HL-60/S4 treated with phorbol 12-myristate 13-acetate at 8.2 ng/mL for 4 days and 3 days (cell line): Measurements from ENCODE around the gene PDE12.

Experiments
- in situ Hi-C: fragments of 300-500 bp; cut with MboI; formaldehyde crosslinking; loops from 2 replicates; pipeline ENCODE4 v1.15.0; 2022; ENCODE audit warnings: low sequenced_read_pairs

The PDE12 gene

GRCh38 chr3:57555738-57556458, at the start of gene PDE12:
TSS of gene PDE12 (plus strand) at chr3:57556274. CDS start at chr3:57556380, 106 bp downstream.
- in situ Hi-C loops, result no loop called here

GRCh38 chr3:57512166-57512565, 43.9 kb upstream of the PDE12 start:
- in situ Hi-C loops, result no loop called here

- in situ Hi-C loops, result no loop called here
Observed at GRCh38 chr3:57518276-57518915, 37.7 kb upstream of the PDE12 start.

- in situ Hi-C loops, result no loop called here
Observed at GRCh38 chr3:57530071-57530608, 25.9 kb upstream of the PDE12 start.

GRCh38 chr3:57538465-57538864, 17.6 kb upstream of the PDE12 start:
- in situ Hi-C loops, result no loop called here

GRCh38 chr3:57544181-57545125, 11.6 kb upstream of the PDE12 start, which contains the start of gene DNAH12:
TSS of gene DNAH12 (minus strand) at chr3:57544344. CDS start at chr3:57542870, 1,474 bp downstream.
- in situ Hi-C loops, result no loop called here

GRCh38 chr3:57545636-57546268, 10.3 kb upstream of the PDE12 start:
- in situ Hi-C loops, result no loop called here

- in situ Hi-C loops, result no loop called here
Observed at GRCh38 chr3:57546616-57547015, 9.5 kb upstream of the PDE12 start.

- in situ Hi-C loops, result no loop called here
Observed at GRCh38 chr3:57555306-57555705, 768 bp upstream of the PDE12 start.

GRCh38 chr3:57556459-57557084, 498 bp downstream of the PDE12 start:
- in situ Hi-C loops, result no loop called here

GRCh38 chr3:57557085-57557537, 1.0 kb downstream of the PDE12 start:
- in situ Hi-C loops, result no loop called here

- in situ Hi-C loops, result no loop called here
Observed at GRCh38 chr3:57559526-57559925, 3.5 kb downstream of the PDE12 start.

GRCh38 chr3:57569859-57570450, 13.9 kb downstream of the PDE12 start:
- in situ Hi-C loops, result no loop called here

GRCh38 chr3:57570878-57571277, 14.8 kb downstream of the PDE12 start:
- in situ Hi-C loops, result no loop called here

GRCh38 chr3:57572096-57572495, 16.0 kb downstream of the PDE12 start:
- in situ Hi-C loops, result no loop called here

- in situ Hi-C loops, result no loop called here
Observed at GRCh38 chr3:57575966-57576626, 20.0 kb downstream of the PDE12 start.

- in situ Hi-C loops, result no loop called here
Observed at GRCh38 chr3:57577801-57578200, 21.7 kb downstream of the PDE12 start.

GRCh38 chr3:57582474-57583168, 26.5 kb downstream of the PDE12 start:
- in situ Hi-C loops, result no loop called here

GRCh38 chr3:57583544-57583943, 27.5 kb downstream of the PDE12 start:
- in situ Hi-C loops, result no loop called here
